Calu3 (cell line): Measurements from ENCODE around the gene F10. TPM values are rescaled to one million over a fixed set of nuclear protein-coding genes. Genes with fewer than 3 reads are reported as not detected.
"Not testable (repeated sequence)": the region's sequence is repeated elsewhere in the genome, so short reads cannot be mapped to it uniquely, and the experiment has no call there.

ENCODE experiments used
- BruUV-seq: library from RNA; stranded (reverse); fragments of 400-500 nt; replicated peaks from 2 replicates; lab custom pipeline; 2021; lab: Mats Ljungman, UMichigan
- CTCF ChIA-PET: fragments of 300-600 bp; sonication (Branson Sonifier 250); formaldehyde crosslinking; loops from one replicate; lab custom pipeline; 2022; ENCODE audit warnings: antibody characterized with exemption; lab: Charles Lee
- DNase-seq: peaks from one replicate; pipeline ENCODE4 v3.0.0; 2022
- H3K27ac Mint-ChIP-seq: one replicate; pipeline ENCODE4 v1.8.0; 2022; ENCODE audit warnings: mixed read lengths; ENCODE audit not compliant: unreplicated experiment
- H3K27me3 Mint-ChIP-seq: one replicate; pipeline ENCODE4 v1.8.0; 2022; ENCODE audit warnings: mixed read lengths; ENCODE audit not compliant: unreplicated experiment
- H3K36me3 Mint-ChIP-seq: one replicate; pipeline ENCODE4 v1.8.0; 2022; ENCODE audit warnings: mild to moderate bottlenecking, moderate library complexity, mixed read lengths; ENCODE audit not compliant: insufficient read depth, unreplicated experiment
- H3K4me1 Mint-ChIP-seq: one replicate; pipeline ENCODE4 v1.8.0; 2022; ENCODE audit warnings: mild to moderate bottlenecking, low read depth, mixed read lengths; ENCODE audit not compliant: unreplicated experiment
- H3K4me3 Mint-ChIP-seq: one replicate; pipeline ENCODE4 v1.8.0; 2022; ENCODE audit warnings: mild to moderate bottlenecking, low read depth, moderate library complexity, mixed read lengths; ENCODE audit not compliant: unreplicated experiment
- H3K9me3 Mint-ChIP-seq: one replicate; pipeline ENCODE4 v1.8.0; 2022; ENCODE audit warnings: low read depth, mixed read lengths; ENCODE audit not compliant: unreplicated experiment
- CTCF ChIP-seq: fragments of 200-600 bp; IDR thresholded peaks from one replicate; pipeline ENCODE4 v1.8.0; 2022; ENCODE audit warnings: antibody characterized with exemption; ENCODE audit not compliant: unreplicated experiment
- intact Hi-C: fragments of 100-400 bp; cut with micrococcal nuclease; formaldehyde crosslinking; loops from one replicate; pipeline ENCODE4 v1.10.0; 2022; ENCODE audit not compliant: unreplicated experiment
- total RNA-seq: library from RNA; stranded (reverse); gene quantifications from 2 replicates; pipeline ENCODE4 v1.2.3, GENCODE V29; 2022

The F10 gene
- total RNA-seq, 1 experiment from 2014 or later, result not detected

- no peak for TF ChIP-seq CTCF
- no TSS peak for BruUV-seq
- intact Hi-C loops, result no loop called here
- H3K36me3 Mint-ChIP-seq, result peaks cover 5% of the 10 kb centered on the region
- H3K27ac Mint-ChIP-seq, result no peak overlapping the region
- H3K4me3 Mint-ChIP-seq, result no peak overlapping the region
- no peaks in the 10 kb centered on the region for H3K4me1 Mint-ChIP-seq
- no peaks in the 10 kb centered on the region for H3K27me3 Mint-ChIP-seq
- no peaks in the 10 kb centered on the region for H3K9me3 Mint-ChIP-seq
- CTCF ChIA-PET, result no interaction called here
- DNase-seq, result no peak
Measured at GRCh38 chr13:113078902-113079780, 43.5 kb upstream of the F10 start.

GRCh38 chr13:113079781-113080080, 42.9 kb upstream of the F10 start:
- DNase-seq, intact Hi-C loops, CTCF ChIA-PET, H3K4me3 Mint-ChIP-seq, BruUV-seq, H3K4me1 Mint-ChIP-seq, H3K9me3 Mint-ChIP-seq, H3K36me3 Mint-ChIP-seq, H3K27ac Mint-ChIP-seq, H3K27me3 Mint-ChIP-seq: not testable (repeated sequence)

GRCh38 chr13:113080361-113080831, 42.2 kb upstream of the F10 start:
- no peak for DNase-seq
- intact Hi-C loops, result no loop called here
- CTCF ChIA-PET, result no interaction called here
- Mint-ChIP-seq H3K9me3 (no peaks in the 10 kb centered on the region), H3K27ac (no peak overlapping the region), H3K36me3 (peaks cover 5% of the 10 kb centered on the region), H3K4me1 (no peaks in the 10 kb centered on the region), H3K27me3 (no peaks in the 10 kb centered on the region), H3K4me3 (no peak overlapping the region)
- BruUV-seq, result no TSS peak
- no peak for TF ChIP-seq CTCF

GRCh38 chr13:113080901-113081521, 41.6 kb upstream of the F10 start:
- H3K9me3 Mint-ChIP-seq, result no peaks in the 10 kb centered on the region
- intact Hi-C loops, result no loop called here
- peaks cover 5% of the 10 kb centered on the region for H3K36me3 Mint-ChIP-seq
- no peak for TF ChIP-seq CTCF
- no peaks in the 10 kb centered on the region for H3K4me1 Mint-ChIP-seq
- no peaks in the 10 kb centered on the region for H3K27me3 Mint-ChIP-seq
- CTCF ChIA-PET, result no interaction called here
- H3K4me3 Mint-ChIP-seq, result no peak overlapping the region
- BruUV-seq, result no TSS peak
- no peak overlapping the region for H3K27ac Mint-ChIP-seq
- DNase-seq, result no peak
